LHCN-M2 (cell line): ENCODE results near the gene GRIK4. TPM values are rescaled to one million over a fixed set of nuclear protein-coding genes. Genes with fewer than 3 reads are reported as not detected.

Experiments used
- DNase-seq: peaks from one replicate; pipeline ENCODE4 v3.0.0-alpha.2; 2012; ENCODE audit warnings: low read depth
- total RNA-seq: library from RNA; depleted of rRNA; stranded (reverse); fragments of >200 nt; gene quantifications from 2 replicates; pipeline ENCODE4 v1.2.3, GENCODE V29; 2014

The GRIK4 gene
- total RNA-seq, 1 experiment from 2014 or later: 0.06 TPM

- peak; percentile 97 for DNase-seq
Measured at GRCh38 chr11:120547811-120548681, 36.5 kb downstream of the GRIK4 start.

GRCh38 chr11:120548682-120549209 is 37.2 kb downstream of the GRIK4 start:
- DNase-seq: no peak

GRCh38 chr11:120549346-120549745 is 37.8 kb downstream of the GRIK4 start:
- no peak for DNase-seq

- no peak for DNase-seq
Measured at GRCh38 chr11:120550007-120550406, 38.5 kb downstream of the GRIK4 start.

GRCh38 chr11:120551191-120551590 is 39.6 kb downstream of the GRIK4 start:
- no peak for DNase-seq

- no peak for DNase-seq
Measured at GRCh38 chr11:120554766-120555432, 43.4 kb downstream of the GRIK4 start.

GRCh38 chr11:120555433-120555773 is 43.9 kb downstream of the GRIK4 start:
- DNase-seq: no peak

- no peak for DNase-seq
Measured at GRCh38 chr11:120556797-120557196, 45.2 kb downstream of the GRIK4 start.

GRCh38 chr11:120558744-120559431 is 47.3 kb downstream of the GRIK4 start:
- DNase-seq: no peak

GRCh38 chr11:120561286-120561685 is 49.7 kb downstream of the GRIK4 start:
- DNase-seq: no peak

- peak; percentile 21 for DNase-seq
Measured at GRCh38 chr11:120562806-120563425, 51.4 kb downstream of the GRIK4 start.

GRCh38 chr11:120563703-120564572 is 52.4 kb downstream of the GRIK4 start:
- no peak for DNase-seq

- DNase-seq: peak; percentile 32
Measured at GRCh38 chr11:120564573-120565311, 53.2 kb downstream of the GRIK4 start.

- DNase-seq: peak; percentile 10
Measured at GRCh38 chr11:120565466-120566155, 54.1 kb downstream of the GRIK4 start.

GRCh38 chr11:120566176-120566575 is 54.6 kb downstream of the GRIK4 start:
- peak; percentile 44 for DNase-seq

GRCh38 chr11:120568572-120569307 is 57.2 kb downstream of the GRIK4 start:
- DNase-seq: no peak

GRCh38 chr11:120569861-120570260 is 58.3 kb downstream of the GRIK4 start:
- no peak for DNase-seq

GRCh38 chr11:120571476-120571875 is 59.9 kb downstream of the GRIK4 start:
- DNase-seq: no peak
